GM08714 (cell line): ENCODE results near the gene SPATA21.
A peak's percentile ranks its signal among the peaks of the same experiment; 100 is the strongest.

Source experiments
- H3K4me3 ChIP-seq: fragments of 200-500 bp; sonication (Bioruptor generic); 2 replicates; pipeline ENCODE4 v1.5.1; 2014; ENCODE audit warnings: mild to moderate bottlenecking, low read length, inconsistent platforms
- ZNF274 ChIP-seq: IDR thresholded peaks from 2 replicates; pipeline ENCODE4 v1.6.1; 2012; ENCODE audit warnings: mild to moderate bottlenecking, low read depth, low read length

Gene SPATA21

DNA sequence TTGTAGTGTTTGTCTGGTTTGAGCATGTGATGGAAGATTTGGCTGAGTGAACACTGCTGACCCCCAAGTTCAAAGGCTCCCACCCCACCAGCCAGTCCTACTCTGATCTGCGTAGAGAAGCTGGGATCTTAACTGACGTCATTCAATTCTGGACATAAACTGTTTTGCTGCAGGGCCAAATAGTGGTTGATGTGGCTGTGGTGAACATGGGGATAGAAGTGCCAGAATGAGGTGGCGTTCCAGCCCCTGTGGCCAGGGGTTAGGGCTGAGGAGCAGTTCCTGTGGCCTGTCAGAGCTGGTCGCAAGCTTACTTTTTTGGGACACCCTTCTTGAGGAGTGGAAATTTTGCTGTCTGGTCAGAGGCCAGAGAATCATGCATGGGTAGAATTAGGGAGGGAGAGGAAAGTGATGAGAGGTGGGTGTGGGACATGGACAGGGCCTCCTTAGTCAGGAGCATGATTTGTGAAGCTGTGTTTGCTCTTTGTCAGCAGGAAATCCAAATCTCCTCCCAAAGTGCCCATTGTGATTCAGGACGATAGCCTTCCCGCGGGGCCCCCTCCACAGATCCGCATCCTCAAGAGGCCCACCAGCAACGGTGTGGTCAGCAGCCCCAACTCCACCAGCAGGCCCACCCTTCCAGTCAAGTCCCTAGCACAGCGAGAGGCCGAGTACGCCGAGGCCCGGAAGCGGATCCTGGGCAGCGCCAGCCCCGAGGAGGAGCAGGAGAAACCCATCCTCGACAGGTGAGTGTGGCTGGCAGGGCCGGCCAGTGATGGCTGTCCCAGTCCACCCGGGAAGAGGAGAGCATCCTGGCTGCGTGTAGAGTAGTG lies 44.3 kb downstream of the SPATA21 start:
- H3K4me3 ChIP-seq, result no peak overlapping the region
- no peak for TF ChIP-seq ZNF274

DNA sequence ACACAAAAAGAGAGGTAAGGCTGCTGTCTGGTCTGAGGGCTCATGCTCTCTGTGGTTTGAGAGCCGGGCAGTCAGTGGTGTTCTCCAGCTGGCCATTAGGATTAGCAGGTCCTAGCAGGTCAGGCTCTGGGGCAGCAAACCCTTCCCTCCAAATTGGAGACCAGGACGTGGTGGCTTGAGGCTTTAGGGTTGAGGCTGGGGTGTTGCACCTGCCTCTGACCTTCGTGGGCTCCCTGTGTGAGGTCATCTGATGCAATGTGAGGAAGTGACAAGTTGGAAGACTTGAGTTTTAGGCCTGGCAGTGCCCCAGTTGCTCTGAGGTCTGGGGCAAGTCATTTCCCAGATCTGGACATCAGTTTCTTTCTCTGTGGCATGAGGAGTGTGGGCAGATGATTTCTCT lies 45.8 kb downstream of the SPATA21 start:
- TF ChIP-seq ZNF274, result no peak
- no peak overlapping the region for H3K4me3 ChIP-seq

DNA sequence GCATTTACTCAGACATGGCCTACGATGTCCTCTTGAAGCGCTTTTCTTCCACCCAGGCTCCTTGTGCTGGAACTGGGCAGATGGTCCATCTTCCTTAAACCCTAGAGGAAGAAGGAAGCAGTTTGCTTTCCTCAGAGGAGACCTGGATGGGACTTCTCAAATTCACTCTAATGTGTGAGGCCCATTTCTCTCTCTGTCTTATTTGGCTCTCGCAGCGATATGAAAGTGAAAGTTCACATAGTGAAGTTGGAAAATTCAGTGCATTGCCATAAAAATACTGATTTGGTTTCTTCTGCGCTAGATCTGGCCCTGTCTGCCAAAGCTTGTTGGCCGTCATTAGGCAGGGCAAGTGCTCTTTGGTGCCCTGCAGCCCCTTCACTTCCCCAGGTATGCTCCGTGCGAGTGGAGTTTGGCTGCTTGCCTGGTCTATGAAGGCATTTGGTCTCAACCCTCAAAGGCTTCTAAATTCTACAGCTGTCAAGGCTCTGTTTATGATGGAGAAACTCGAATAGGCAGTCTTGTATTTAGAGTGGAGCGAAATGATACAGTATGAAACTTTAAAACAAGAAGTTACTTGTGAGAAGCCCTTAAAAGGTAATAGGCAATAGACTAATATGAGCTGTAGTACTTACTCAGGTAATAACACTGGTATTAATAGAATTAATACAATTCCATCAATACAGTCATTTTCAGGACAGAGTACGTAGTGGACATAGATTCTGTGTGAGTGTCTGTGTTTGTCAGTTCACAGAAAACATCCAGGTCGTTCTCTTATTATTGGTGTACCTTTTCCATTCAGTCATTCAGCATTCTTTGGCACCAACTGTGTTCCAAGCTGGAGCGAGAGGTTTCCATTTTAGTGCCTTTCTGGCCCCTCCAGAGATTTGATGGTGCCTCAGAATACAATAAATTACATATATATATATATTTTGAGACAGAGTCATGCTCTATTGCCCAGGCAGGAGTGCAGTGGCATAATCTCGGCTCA lies 49.7 kb downstream of the SPATA21 start:
- TF ChIP-seq ZNF274, result no peak
- H3K4me3 ChIP-seq, result peak overlapping the region; percentile 51; the same call in 1 of the 2 replicates

DNA sequence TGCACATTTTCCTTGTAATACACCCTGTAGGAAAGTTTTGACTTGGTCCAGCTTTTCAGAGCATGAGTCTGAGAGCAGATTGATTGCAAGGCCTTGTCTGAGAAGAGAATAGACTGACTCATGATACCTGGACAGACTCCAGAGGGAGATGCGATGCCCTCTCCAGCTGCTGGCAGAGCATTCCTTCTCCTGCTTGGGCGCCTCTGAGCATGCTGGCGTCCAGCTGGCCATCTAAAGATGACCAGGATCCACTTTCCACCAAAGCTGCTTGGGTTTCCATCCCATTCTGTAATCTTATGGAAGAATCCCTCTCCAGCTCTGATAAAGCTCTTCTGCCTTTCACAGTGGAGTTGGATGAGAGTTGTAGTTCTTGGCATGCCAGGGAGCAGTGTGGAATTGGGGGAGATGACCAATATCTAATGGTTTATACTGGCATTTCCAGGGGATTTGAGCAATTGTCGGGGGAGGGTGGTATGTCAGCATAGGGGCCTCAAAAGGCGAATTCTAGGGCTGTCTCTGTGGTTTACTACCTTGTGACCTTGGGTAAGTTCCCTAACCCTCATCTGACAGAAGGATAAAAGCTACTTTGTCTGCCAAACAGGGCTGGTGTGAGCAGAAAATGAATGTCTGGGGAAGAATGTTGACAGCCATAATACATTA lies 50.6 kb downstream of the SPATA21 start:
- peak overlapping the region; percentile 51; the same call in 1 of the 2 replicates for H3K4me3 ChIP-seq
- TF ChIP-seq ZNF274, result no peak

DNA sequence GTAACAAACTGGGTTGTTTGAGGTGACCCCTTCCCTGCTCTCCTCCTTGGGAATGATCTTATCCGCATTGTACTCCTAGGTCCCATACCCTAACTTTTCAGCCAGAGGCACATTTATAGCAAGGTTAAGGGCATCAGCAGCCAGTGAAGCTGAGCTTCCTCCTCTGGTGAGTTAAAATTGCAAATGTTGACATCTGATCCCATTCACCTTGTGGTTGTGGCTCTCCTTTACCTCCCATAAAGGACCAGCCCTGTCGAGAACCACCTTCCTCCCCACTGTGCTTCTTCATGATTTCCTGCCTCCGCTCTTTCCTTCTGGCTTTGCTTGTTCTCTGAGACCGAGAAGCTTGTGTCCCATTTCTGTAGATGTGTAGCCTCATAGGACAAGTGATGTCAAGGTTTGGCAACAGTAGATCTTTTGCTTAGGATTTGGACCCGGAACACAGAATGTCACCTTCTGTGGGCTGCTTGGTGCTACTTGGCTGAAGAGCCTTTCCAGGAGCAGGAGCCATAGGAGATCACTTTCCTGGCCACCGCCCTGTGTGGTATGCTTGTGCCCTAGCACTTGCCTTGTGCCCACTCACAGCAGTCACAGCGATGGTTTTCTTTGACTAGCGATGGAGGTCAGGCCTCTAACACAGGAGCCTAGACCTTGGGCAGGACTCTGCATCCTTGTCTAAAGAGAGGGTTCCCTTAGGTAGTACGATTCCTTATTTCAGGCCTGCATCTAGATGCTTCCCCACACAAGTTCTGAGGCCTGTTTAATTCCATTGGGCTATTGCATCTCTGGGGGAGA lies 51.4 kb downstream of the SPATA21 start:
- no peak for TF ChIP-seq ZNF274
- no peak overlapping the region for H3K4me3 ChIP-seq

DNA sequence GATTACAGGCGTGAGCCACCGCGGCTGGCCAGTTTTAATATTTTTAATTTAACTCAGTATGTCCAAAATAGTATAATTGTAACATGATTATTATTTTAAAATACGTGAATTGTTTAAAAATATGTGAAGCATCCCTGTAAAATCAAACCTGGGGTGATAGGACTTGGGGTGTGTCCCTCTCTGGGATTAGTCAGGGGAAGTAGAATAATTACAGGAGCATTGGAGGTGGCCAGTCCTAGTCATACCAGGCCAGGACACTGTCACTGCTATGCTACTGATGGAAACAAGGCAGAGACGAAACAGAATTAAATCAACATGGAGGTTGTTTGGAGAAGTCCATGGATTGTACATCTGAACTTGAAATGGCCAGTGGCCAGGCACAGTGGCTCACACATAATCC lies 53.3 kb downstream of the SPATA21 start:
- no peak overlapping the region for H3K4me3 ChIP-seq
- TF ChIP-seq ZNF274, result no peak

DNA sequence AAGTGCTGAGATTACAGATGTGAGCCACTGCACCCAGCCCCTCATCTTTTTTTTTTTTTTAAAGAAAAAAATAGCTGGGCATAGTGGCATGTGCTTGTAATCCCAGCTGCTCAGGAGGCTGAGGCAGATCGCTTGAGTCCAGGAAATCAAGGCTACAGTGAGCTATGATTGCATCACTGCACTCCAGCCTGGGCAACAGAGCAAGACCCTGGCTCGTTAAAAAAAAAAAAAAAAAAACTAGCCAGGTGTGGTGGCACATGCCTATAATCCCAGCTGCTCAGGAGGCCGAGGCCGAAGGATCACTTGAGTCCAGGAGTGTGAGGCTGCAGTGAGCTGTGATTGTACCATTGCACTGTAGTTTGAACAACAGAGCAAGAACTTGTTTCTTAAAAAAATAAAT lies 56.4 kb downstream of the SPATA21 start:
- no peak overlapping the region for H3K4me3 ChIP-seq
- TF ChIP-seq ZNF274, result no peak

DNA sequence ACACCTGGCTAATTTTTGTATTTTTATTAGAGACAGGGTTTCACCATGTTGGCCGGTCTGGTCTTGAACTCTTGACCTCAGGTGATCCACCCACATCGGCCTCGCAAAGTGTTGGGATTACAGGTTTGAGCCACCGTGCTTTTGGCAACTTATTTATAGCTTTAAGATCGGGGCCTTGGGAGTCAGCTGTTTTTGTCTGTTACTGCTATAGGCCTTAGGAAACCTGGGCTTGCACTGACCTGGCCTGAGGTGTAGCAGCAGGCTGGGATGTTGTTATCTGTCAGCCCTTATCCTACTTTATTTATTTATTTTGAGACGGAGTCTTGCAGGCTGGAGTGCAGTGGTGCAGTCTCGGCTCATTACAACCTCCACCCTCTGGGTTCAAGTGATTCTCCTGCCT lies 58.8 kb downstream of the SPATA21 start:
- no peak for TF ChIP-seq ZNF274
- H3K4me3 ChIP-seq, result no peak overlapping the region

DNA sequence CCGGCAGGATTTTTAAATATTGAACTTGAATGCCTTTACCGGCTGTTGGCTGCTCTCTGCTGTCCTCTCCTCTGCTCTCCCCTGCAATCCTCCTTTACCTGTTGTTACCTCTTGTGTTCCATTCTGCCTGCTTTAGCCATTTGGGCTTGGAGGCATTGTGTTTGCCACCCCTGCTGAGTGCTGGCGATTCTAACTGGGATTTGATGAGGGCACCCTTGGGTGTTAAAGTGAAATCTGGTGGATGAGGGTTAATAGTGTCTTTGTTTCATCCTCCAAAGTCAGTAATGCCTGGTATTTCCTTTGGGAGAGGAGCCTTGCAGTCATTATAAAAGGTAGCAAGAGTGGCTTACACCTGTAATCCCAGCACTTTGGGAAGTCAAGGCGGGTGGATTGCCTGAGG lies 60.3 kb downstream of the SPATA21 start:
- no peak overlapping the region for H3K4me3 ChIP-seq
- no peak for TF ChIP-seq ZNF274

DNA sequence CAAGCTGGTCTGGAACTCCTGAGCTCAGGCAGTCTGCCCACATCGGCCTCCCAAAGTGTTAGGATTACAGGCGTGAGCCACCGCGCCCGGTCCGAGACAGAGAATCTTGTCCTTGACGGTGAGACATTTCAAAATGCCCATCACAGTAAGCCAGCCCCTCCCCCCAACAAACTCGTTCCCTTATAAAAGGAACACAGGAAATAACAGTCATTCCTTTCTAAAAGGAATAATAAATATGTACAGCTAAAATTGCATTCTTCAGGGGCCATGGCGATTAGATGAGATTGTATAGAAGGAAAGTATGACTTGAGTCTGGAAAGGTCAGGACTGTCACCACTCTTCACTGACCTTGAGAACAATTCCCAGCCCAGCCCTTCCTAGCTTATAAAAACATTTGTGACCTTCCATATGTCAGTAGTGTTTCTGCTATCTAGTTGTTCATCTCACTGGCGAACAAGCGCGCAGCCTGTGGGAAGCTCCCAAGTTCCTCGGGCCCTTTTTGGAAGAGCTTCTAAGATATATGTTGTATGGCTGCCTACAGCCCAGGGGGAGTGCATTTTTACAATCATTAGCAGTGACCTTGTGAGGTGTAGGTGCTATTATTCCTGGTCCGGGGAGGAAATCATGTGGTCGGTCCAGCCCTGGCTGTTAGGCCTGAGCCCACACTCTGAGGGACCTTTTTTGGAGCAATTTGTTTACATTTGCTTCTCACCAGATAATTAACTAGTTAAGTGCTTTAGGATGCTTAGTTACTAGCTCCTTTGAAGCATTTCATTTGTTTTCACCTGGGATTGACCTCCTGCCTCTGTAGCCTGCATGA lies 61.5 kb downstream of the SPATA21 start:
- H3K4me3 ChIP-seq, result no peak overlapping the region

DNA sequence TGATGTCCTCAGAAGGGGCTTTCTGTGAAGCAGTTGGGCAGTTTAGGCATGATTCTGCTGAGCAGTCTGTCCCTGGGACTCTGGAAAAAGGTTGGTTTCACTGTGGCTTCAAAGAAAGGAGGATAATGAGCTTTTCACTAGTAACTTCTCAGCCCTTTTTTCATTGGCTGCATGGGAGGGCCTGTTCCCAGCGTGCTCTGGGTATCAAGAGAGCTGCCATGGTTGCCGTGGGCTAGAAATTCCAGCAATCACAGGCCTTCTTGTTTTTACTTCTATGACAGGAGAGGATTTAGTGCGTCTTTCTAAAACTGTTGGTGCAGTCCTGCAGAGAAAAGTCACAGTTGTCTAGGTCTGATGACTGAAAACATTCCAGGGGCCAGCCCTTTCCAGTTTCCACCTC lies 63.0 kb downstream of the SPATA21 start:
- H3K4me3 ChIP-seq, result no peak overlapping the region
- no peak for TF ChIP-seq ZNF274

More for the DNA sequence above, 61.5 kb downstream of the SPATA21 start:
- TF ChIP-seq ZNF274, result no peak

DNA sequence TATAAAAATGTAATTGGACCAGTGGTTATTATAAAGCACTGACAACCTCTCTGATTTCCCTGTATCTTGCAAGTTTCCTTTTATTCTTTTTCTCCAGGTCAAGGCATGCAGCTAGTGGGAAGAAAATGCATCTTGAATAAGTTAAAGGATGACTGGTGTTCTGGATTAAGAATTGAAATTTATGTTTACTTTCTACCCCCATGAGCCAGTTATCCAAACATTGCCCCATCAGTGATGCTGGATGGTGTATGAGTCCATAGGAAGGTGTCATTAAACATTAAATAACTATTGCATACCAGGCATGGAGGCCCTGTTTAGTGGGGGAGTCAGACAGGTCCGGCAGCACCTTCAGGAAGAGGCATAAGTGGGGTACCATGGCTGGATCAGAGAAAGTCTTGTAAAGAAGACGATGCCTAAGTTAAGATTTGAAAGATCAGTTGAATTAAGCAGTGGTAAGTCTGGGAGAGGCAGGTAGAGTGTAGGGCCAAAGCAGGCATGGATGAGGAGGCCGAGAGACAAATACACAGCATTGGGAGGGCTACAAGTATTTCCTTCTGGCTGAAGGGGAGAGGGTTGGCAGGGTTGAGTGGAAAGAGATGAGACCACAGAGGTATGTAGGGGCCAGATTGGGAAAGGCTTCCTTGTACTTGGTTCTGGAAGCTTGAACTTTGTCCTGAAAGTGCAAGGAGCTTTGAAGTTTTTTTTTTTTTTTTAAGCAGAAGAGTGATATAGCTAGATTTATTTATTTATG lies 64.5 kb downstream of the SPATA21 start:
- TF ChIP-seq ZNF274, result no peak
- no peak overlapping the region for H3K4me3 ChIP-seq
